Prostate gland (tissue), 2 donors: ENCODE results near the gene SLC44A5. TPM values are rescaled to one million over a fixed set of nuclear protein-coding genes. Genes with fewer than 3 reads are reported as not detected.

Experiments
- DNase-seq: peaks from one replicate; pipeline ENCODE4 v3.0.0-alpha.2; 2019; ENCODE audit warnings: low spot score
- H3K27ac ChIP-seq, 2 donors: fragments of 200-600 bp; sonication (generic); 2 replicates each; pipeline ENCODE4 v1.5.1; 2017 to 2019
- H3K27me3 ChIP-seq: fragments of 200-600 bp; sonication (generic); replicated peaks from 2 replicates; pipeline ENCODE4 v1.5.1; 2019; ENCODE audit not compliant: insufficient read depth
- H3K36me3 ChIP-seq, 2 donors: fragments of 200-600 bp; sonication (generic); 1 replicate in 1 of 2; 2 replicates in 1 of 2; pipeline versions ENCODE4 v1.5.1 to v1.8.1; 2017 to 2019
- H3K4me1 ChIP-seq: fragments of 200-600 bp; sonication (generic); replicated peaks from 2 replicates; pipeline ENCODE4 v1.5.1; 2019
- H3K4me3 ChIP-seq, 2 donors: fragments of 200-600 bp; sonication (generic); 2 replicates each; pipeline ENCODE4 v1.5.1; 2017 to 2019
- H3K9me3 ChIP-seq: fragments of 200-600 bp; sonication (generic); 2 replicates; pipeline ENCODE4 v1.5.1; 2017
- POLR2A ChIP-seq: fragments of 450-650 bp; IDR thresholded peaks from one replicate; pipeline ENCODE4 v1.6.1; 2016; ENCODE audit warnings: antibody characterized with exemption, mild to moderate bottlenecking
- POLR2AphosphoS5 ChIP-seq: sonication (generic); formaldehyde crosslinking; IDR thresholded peaks from one replicate; pipeline ENCODE4 v1.6.1; 2017; ENCODE audit warnings: antibody characterized with exemption
- WGBS: methylation state at CpG from one replicate; pipeline ENCODE4 v1.1.5; 2018; 5-methylcytosine and 5-hydroxymethylcytosine counted together
- intact Hi-C: fragments of 100-400 bp; cut with DNase I; formaldehyde crosslinking; loops from one replicate; pipeline ENCODE4 v1.14.2; 2022
- total RNA-seq, 2 donors: library from RNA; depleted of rRNA; stranded (reverse); fragments of >200 nt; gene quantifications; one replicate each; pipeline ENCODE4 v1.1.0, GENCODE V29; 2016
- TF ChIP-seq, protein P1 (sequence below), 4 experiments: fragments of 200-600 bp in 2 of 4; fragments of 450-650 bp in 2 of 4; sonication (generic) in 2 of 4; IDR thresholded peaks; 1 replicate in 3 of 4; 2 replicates in 1 of 4; pipeline ENCODE4 v1.5.1; 2016 to 2019; ENCODE audit warnings: antibody characterized with exemption in 4 of 4, mild to moderate bottlenecking in 2 of 4, moderate library complexity in 2 of 4

SLC44A5 gene
- total RNA-seq, 2 donors from 2014 or later: 0.57 to 3.3 TPM

DNA sequence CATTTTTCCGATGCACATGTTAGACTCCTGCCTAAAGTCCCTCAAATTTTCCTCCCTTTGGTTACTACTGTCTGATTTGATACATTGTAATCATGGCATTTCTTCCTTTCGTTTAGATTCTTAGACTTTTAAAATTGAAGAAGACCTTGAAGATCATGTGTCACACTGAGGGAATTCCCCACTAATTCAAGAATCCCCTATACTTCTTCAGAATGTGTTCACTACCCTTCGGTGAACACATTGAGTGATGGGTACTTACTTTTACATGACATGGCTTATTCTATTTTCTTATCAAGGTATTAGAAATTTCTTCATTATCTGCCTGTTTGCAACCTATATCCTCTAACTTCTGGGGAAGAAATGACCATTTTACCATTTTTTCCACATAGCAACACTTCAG lies 390.8 kb downstream of the SLC44A5 start:
- intact Hi-C loops: no loop called here
- WGBS: 71% methylated on average over 3 of the region's 3 CpGs
- H3K4me3 ChIP-seq: no peak overlapping the region
- no peaks in the 10 kb centered on the region for H3K36me3 ChIP-seq
- no peaks in the 10 kb centered on the region for H3K27me3 ChIP-seq
- H3K4me1 ChIP-seq: no peaks in the 10 kb centered on the region
- no peak overlapping the region for H3K27ac ChIP-seq
- no peak for DNase-seq
- TF ChIP-seq, protein P1, sequence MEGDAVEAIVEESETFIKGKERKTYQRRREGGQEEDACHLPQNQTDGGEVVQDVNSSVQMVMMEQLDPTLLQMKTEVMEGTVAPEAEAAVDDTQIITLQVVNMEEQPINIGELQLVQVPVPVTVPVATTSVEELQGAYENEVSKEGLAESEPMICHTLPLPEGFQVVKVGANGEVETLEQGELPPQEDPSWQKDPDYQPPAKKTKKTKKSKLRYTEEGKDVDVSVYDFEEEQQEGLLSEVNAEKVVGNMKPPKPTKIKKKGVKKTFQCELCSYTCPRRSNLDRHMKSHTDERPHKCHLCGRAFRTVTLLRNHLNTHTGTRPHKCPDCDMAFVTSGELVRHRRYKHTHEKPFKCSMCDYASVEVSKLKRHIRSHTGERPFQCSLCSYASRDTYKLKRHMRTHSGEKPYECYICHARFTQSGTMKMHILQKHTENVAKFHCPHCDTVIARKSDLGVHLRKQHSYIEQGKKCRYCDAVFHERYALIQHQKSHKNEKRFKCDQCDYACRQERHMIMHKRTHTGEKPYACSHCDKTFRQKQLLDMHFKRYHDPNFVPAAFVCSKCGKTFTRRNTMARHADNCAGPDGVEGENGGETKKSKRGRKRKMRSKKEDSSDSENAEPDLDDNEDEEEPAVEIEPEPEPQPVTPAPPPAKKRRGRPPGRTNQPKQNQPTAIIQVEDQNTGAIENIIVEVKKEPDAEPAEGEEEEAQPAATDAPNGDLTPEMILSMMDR (IDR thresholded peaks at IDR 0.05): no peak
- no peaks in the 10 kb centered on the region for H3K9me3 ChIP-seq

DNA sequence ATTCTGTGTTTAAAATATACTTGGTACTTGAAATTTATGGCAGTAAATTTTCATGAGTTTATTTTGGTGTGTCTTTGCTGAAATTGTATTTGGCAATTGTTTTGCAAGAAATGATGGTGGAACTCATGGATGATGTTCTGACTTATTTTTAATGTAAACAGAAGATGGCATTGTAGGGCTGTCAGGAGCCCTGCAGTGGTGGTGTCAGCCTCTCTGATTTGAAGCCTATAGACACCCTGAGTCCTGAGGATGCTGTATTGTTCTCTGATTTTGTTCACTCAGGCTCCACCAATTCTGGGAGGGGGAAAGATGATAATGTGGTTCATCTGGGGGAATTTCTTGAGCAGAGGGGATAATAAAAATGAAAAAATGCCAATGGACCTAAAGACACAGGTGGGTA lies 396.9 kb downstream of the SLC44A5 start:
- intact Hi-C loops: no loop called here
- Histone ChIP-seq H3K36me3 (no peaks in the 10 kb centered on the region), H3K9me3 (no peaks in the 10 kb centered on the region), H3K27ac (no peak overlapping the region), H3K27me3 (no peaks in the 10 kb centered on the region), H3K4me1 (no peaks in the 10 kb centered on the region), H3K4me3 (no peak overlapping the region)
- no peak for TF ChIP-seq POLR2A
- TF ChIP-seq POLR2AphosphoS5: no peak
- TF ChIP-seq, protein P1 (IDR thresholded peaks at IDR 0.05): no peak
- DNase-seq: no peak

DNA sequence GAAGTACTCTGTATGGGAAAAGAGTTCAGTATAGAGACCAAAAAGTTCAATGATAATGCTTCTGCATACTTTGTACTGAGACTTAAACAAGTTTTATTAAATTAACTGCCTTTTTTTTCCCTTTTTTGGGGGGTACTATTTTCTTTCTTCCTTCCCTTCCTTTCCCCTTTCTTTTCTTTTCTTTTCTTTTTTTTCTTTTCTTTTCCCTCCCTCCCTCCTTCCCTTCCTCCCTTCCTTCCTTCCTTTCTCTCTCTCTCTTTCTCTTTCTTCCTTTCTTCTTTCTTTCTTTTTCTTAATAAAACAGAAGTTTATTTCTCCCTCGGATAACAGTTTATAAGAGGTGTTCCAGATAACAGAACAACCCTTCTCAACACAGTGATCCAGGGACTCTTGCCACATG lies 399.3 kb downstream of the SLC44A5 start:
- Histone ChIP-seq H3K9me3 (no peaks in the 10 kb centered on the region), H3K27me3 (no peaks in the 10 kb centered on the region), H3K27ac (no peak overlapping the region), H3K4me1 (no peaks in the 10 kb centered on the region), H3K36me3 (no peaks in the 10 kb centered on the region), H3K4me3 (no peak overlapping the region)
- TF ChIP-seq POLR2AphosphoS5 (no peak), POLR2A (no peak)
- TF ChIP-seq, protein P1 (IDR thresholded peaks at IDR 0.05): no peak
- intact Hi-C loops: no loop called here
- no peak for DNase-seq
- WGBS: 65% methylated on average over 1 of the region's 1 CpG

DNA sequence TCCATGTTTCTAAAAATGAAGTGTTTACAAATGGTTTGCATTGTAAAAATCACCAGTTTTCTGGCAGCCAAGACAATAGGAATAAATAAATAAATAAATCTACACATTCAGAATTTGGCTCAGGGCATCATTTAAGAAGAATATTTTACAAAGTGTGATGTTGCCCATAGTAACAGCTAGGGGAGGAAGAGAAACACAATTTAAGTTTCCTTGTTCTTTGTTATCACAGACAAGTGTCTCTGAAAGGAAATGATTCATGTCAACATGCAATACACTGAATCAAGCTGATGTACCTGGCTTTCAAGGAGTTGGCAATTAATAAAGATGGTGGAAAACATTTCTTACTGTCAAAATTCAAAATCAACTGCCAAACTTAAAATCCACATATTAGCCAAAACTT lies 402.1 kb downstream of the SLC44A5 start:
- no peaks in the 10 kb centered on the region for H3K36me3 ChIP-seq
- H3K4me1 ChIP-seq: no peaks in the 10 kb centered on the region
- intact Hi-C loops: loop anchor here (5.0 kb wide), 1 partner anchor 437 kb away; no protein-coding TSS in a partner anchor
- H3K27me3 ChIP-seq: no peaks in the 10 kb centered on the region
- H3K9me3 ChIP-seq: no peaks in the 10 kb centered on the region
- no peak for DNase-seq
- TF ChIP-seq, protein P1 (IDR thresholded peaks at IDR 0.05): no peak
- TF ChIP-seq POLR2A: no peak
- no peak for TF ChIP-seq POLR2AphosphoS5
- H3K4me3 ChIP-seq: no peak overlapping the region
- no peak overlapping the region for H3K27ac ChIP-seq

DNA sequence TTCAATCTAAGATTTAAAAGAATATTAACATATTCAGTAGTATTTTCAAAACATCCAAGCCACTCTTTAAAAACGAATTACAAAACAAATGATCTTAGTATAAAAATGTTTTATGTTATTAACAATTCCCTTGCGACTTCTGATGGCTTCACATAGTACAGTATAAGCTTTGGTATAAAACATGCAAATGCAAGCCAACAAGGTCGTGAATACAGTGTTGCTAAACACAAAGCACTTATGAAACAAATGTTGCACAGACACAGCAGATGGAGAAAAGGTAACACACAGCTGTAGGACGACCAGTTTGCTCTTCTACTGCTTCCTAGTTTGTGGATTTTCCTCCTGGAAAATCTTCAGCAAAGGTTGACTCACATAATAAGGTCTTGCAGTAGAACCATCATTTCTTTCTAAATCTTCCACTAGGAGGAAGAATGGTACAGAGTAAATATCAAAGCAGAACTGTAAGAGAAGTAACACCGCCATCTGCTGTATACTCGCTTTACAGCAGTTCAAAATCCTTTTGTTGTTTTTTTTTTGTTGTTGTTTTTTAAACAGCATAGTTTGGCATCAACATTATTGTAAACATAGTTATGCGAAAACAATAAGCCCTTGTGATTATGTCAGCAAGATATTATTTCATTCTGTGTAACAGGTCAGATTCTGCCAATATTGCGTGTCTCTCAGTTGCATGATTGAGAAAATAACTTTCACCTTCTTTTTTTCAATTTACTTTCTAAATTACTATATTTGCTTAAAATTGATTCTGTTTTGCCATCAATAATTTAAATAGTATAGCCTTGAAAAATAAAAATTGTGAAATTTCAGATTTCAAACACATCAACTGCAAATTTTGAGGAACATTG lies 407.3 kb downstream of the SLC44A5 start:
- no peak overlapping the region for H3K4me3 ChIP-seq
- TF ChIP-seq, protein P1 (IDR thresholded peaks at IDR 0.05): peak in 2 of 4 experiments; percentile 41 to 42
- no peak for TF ChIP-seq POLR2A
- WGBS: 30% methylated on average over 8 of the region's 8 CpGs
- no peaks in the 10 kb centered on the region for H3K36me3 ChIP-seq
- no peak for DNase-seq
- intact Hi-C loops: no loop called here
- no peak overlapping the region for H3K27ac ChIP-seq
- H3K4me1 ChIP-seq: no peaks in the 10 kb centered on the region
- no peaks in the 10 kb centered on the region for H3K9me3 ChIP-seq
- H3K27me3 ChIP-seq: no peaks in the 10 kb centered on the region
